HFFc6 (cell line): ENCODE data around the gene LRR1. TPM values are rescaled to one million over a fixed set of nuclear protein-coding genes. Genes with fewer than 3 reads are reported as not detected.

ENCODE experiments used
- DNase-seq: peaks from one replicate; pipeline ENCODE4 v3.0.0-alpha.2; 2018
- H3K27ac Mint-ChIP-seq: 2 replicates; pipeline ENCODE4 v1.8.0; 2020; ENCODE audit warnings: mild to moderate bottlenecking, mixed read lengths
- H3K27me3 Mint-ChIP-seq: 2 replicates; pipeline ENCODE4 v1.8.0; 2021; ENCODE audit warnings: mild to moderate bottlenecking, moderate library complexity, mixed read lengths; ENCODE audit not compliant: insufficient read depth
- H3K36me3 Mint-ChIP-seq: 2 replicates; pipeline ENCODE4 v1.8.0; 2021; ENCODE audit warnings: low read depth, mixed read lengths
- H3K4me1 Mint-ChIP-seq: 2 replicates; pipeline ENCODE4 v1.8.0; 2020; ENCODE audit warnings: low read depth, mixed read lengths
- H3K4me3 Mint-ChIP-seq: 2 replicates; pipeline ENCODE4 v1.8.0; 2020; ENCODE audit warnings: mild to moderate bottlenecking, moderate library complexity, mixed read lengths
- H3K9me3 Mint-ChIP-seq: 2 replicates; pipeline ENCODE4 v1.8.0; 2020; ENCODE audit warnings: mild to moderate bottlenecking, mixed read lengths
- CTCF ChIP-seq: fragments of 200-600 bp; sonication (generic); IDR thresholded peaks from 2 replicates; pipeline ENCODE4 v1.5.0; 2021; ENCODE audit warnings: antibody characterized with exemption, mild to moderate bottlenecking
- long read RNA-seq: library from polyadenylated mRNA; unstranded; transcript quantifications from one replicate; pipeline ENCODE4 v2.0.0, GENCODE V29; 2019
- total RNA-seq, 6 experiments: library from RNA; stranded (reverse); fragmentation: NEBNext Ultra II Directional; extraction: Animal tissue kit (Norgen Biotek cat#: 25700); gene quantifications; 2 replicates in 1 of 6; 3 replicates in 5 of 6; pipeline ENCODE4 v1.2.3, GENCODE V29; 2021

LRR1 gene
- 10 to 100 TPM; 15.2 to 26.5 (median 25.5) TPM for total RNA-seq
- long read RNA-seq, transcript LRR1-202 (3 exons, 957 nt): major isoform, 6 of 13 reads
- long read RNA-seq, transcript LRR1-201 (4 exons, 1,745 nt): major isoform, 6 of 13 reads
- long read RNA-seq, partial matches to known transcripts: 0 of 13 reads
- long read RNA-seq, other reads (novel, unspliced or antisense): 1 of 13 reads

- Mint-ChIP-seq H3K27ac (peak within 1 kb of the TSS; percentile 95), H3K4me1 (peaks cover 47% of the 10 kb centered on the region)
- TF ChIP-seq CTCF: no peak; the same call in 1 of the 2 replicates
Measured at GRCh38 chr14:49598485-49599300, at the start of gene LRR1. Gene LRR1, plus strand, starts transcription at chr14:49598940. Its CDS starts 81 bp downstream, at chr14:49599021.

DNA sequence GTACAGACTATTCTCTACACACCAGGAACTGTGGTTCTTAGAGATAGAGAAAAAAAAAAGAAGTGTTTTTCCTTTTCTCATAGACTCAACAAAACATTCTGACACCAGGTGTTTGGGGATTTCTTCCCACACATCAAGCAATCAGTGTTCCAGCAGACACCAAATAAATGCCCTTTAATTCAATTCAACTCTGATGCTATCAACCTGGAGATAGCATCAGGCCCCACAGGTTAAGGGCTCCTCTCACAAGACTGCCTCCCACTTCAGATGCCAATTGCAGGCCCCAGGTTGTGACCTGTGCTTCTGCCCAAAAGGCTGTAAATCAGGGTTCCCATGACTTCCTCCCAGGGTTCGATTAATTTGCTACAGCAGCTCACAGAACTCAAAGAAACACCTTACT is 49.3 kb upstream of the LRR1 start:
- no peaks in the 10 kb centered on the region for H3K9me3 Mint-ChIP-seq
- H3K36me3 Mint-ChIP-seq: no peaks in the 10 kb centered on the region
- TF ChIP-seq CTCF: no peak
- H3K27me3 Mint-ChIP-seq: peaks cover 17% of the 10 kb centered on the region
- H3K27ac Mint-ChIP-seq: no peak overlapping the region
- DNase-seq: no peak
- peaks cover 13% of the 10 kb centered on the region for H3K4me1 Mint-ChIP-seq
- no peak overlapping the region for H3K4me3 Mint-ChIP-seq

More at GRCh38 chr14:49598485-49599300, at the start of gene LRR1:
- H3K4me3 Mint-ChIP-seq: peak within 1 kb of the TSS; percentile 97
- H3K27me3 Mint-ChIP-seq: no peaks in the 10 kb centered on the region; the same call in 1 of the 2 replicates
- no peaks in the 10 kb centered on the region; the same call in 1 of the 2 replicates for H3K36me3 Mint-ChIP-seq
- no peaks in the 10 kb centered on the region for H3K9me3 Mint-ChIP-seq
- DNase-seq: peak; percentile 80

DNA sequence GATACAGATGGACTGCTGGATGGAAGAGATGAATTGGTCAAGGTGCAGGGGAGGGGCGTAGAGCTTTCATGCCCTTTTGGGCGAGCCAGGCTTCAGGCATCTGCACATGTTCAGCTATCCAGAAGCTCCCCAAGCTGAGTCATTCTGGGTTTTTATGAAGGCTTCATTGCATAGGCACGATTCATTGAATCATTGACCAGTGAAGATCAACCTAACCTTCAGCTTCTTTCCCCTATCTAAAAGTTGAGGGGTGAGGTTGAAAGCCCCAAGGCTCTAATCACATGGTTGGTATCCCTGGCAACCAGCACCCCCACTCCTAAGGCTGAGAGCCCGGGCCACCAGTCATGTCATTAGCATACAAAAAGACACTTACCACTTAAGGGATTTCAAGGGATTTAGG is 48.9 kb upstream of the LRR1 start:
- Mint-ChIP-seq H3K27ac (no peak overlapping the region), H3K27me3 (peaks cover 16% of the 10 kb centered on the region), H3K9me3 (no peaks in the 10 kb centered on the region), H3K36me3 (no peaks in the 10 kb centered on the region), H3K4me1 (peaks cover 11% of the 10 kb centered on the region), H3K4me3 (no peak overlapping the region)
- TF ChIP-seq CTCF: no peak
- peak; percentile 46 for DNase-seq

DNA sequence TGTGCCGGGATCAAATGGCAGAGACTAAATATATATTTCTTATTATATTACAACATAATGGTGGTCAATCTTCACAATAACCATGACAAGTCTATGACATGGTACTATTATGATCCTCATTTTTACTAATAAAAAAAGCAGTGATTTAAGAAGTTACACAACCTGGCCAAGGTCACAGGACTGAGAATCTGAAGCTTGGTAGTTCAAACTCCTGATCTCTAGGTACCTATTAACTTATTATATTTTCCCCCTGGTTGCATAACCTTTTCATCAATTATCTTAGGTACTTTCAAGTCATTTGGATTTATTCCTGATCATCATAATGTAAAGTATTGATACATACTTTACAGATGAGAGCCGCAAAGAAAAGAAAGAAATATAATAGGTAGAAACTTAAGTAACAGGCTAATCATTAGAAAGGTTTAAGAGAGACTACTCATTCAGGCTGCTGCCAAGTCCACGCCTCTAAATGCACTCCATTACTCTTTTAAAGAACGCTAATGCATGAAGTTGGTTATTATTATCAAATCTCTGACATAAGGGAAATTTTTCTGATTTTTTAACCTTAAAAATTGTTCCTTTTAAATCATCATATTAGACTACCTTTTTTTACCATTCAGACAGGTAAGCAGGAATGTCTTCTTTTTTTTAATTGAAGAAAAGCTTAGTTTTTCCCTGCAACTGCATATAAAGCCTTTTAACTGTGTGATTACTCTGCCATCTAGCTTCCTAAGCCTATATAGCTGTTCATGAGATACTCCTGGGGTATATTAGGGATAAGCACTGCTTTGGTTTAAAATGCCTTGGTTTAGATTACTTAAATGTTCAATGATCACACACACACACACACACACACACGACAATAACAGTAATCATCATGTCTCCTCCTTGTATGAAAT is 48.2 kb upstream of the LRR1 start:
- TF ChIP-seq CTCF: peak; percentile 46; the same call in 1 of the 2 replicates
- Mint-ChIP-seq H3K4me1 (peaks cover 8% of the 10 kb centered on the region), H3K36me3 (no peaks in the 10 kb centered on the region), H3K27ac (no peak overlapping the region), H3K4me3 (no peak overlapping the region), H3K9me3 (no peaks in the 10 kb centered on the region), H3K27me3 (peaks cover 16% of the 10 kb centered on the region)
- peak; percentile 23 for DNase-seq

DNA sequence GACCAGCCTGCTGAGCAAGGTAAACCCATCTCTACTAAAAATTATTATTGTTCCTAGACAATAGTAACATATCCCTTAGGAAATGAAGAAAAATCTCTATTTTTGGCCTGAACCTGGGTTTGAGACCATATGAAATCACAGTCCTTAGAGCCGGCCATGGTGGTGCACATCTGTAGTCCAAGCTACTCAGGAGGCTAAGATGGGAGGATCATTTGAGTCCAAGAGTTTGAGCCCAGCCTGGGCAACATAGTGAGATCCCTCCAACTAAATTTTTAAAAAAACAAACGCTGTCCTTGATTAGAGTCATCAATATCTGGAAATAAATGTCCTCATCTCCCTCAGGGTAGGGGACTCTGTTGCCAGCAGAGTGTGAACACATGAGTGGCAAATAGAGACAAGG is 47.2 kb upstream of the LRR1 start:
- Mint-ChIP-seq H3K27ac (no peak overlapping the region), H3K27me3 (peaks cover 14% of the 10 kb centered on the region), H3K4me3 (no peak overlapping the region), H3K9me3 (no peaks in the 10 kb centered on the region), H3K4me1 (peaks cover 8% of the 10 kb centered on the region), H3K36me3 (no peaks in the 10 kb centered on the region)
- DNase-seq: no peak
- TF ChIP-seq CTCF: no peak
